ENCODE results near the gene CSNK2B. TPM values are rescaled to one million over a fixed set of nuclear protein-coding genes. Genes with fewer than 3 reads are reported as not detected.

CSNK2B gene
- total and polyA plus RNA-seq, 9 of the 15 experiments (the other 6 are each of a cell fraction or from before 2014, with no cell fraction given): 120 to 1,126 (median 529) TPM

GRCh38 chr6:31663961-31664789 lies 1.7 kb upstream of the CSNK2B start (continued):
- TF ChIP-seq ZFP91 (CRISPR knock-in tag; IDR thresholded peaks at IDR 0.05) (no peak), RB1 (IDR thresholded peaks at IDR 0.05; ENCODE audit: low read depth) (no peak), RBM14 (IDR thresholded peaks at IDR 0.05; ENCODE audit: borderline replicate concordance, insufficient read depth, low read depth, low read length) (no peak), ZSCAN32 (CRISPR knock-in tag; IDR thresholded peaks at IDR 0.05) (peak; percentile 41), EZH2 (IDR thresholded peaks at IDR 0.05; ENCODE audit: borderline replicate concordance, low read depth, low read length) (no peak), SMAD3 (CRISPR knock-in tag; conservative IDR thresholded peaks at IDR 0.05) (no peak), CXXC5 (CRISPR knock-in tag; IDR thresholded peaks at IDR 0.05) (peak; percentile 23), ZC3H8 (IDR thresholded peaks at IDR 0.05) (no peak), ZNF165 (CRISPR knock-in tag; IDR thresholded peaks at IDR 0.05; ENCODE audit: borderline replicate concordance) (0 out of 2 replicates have a peak, but pooled peaks have one; percentile 85), STAG1 (CRISPR knock-in tag; IDR thresholded peaks at IDR 0.05; ENCODE audit: borderline replicate concordance) (no peak), GATA2 (CRISPR knock-in tag; IDR thresholded peaks at IDR 0.05) (peak; percentile 5; the same call in 1 of the 2 replicates), BCL6 (CRISPR knock-in tag; IDR thresholded peaks at IDR 0.05) (no peak; the same call in 1 of the 2 replicates), ZNF717 (CRISPR knock-in tag; IDR thresholded peaks at IDR 0.05) (no peak), ARID1B (IDR thresholded peaks at IDR 0.05) (no peak), XRCC3 (IDR thresholded peaks at IDR 0.05) (no peak)
- TF ChIP-seq, protein P1, sequence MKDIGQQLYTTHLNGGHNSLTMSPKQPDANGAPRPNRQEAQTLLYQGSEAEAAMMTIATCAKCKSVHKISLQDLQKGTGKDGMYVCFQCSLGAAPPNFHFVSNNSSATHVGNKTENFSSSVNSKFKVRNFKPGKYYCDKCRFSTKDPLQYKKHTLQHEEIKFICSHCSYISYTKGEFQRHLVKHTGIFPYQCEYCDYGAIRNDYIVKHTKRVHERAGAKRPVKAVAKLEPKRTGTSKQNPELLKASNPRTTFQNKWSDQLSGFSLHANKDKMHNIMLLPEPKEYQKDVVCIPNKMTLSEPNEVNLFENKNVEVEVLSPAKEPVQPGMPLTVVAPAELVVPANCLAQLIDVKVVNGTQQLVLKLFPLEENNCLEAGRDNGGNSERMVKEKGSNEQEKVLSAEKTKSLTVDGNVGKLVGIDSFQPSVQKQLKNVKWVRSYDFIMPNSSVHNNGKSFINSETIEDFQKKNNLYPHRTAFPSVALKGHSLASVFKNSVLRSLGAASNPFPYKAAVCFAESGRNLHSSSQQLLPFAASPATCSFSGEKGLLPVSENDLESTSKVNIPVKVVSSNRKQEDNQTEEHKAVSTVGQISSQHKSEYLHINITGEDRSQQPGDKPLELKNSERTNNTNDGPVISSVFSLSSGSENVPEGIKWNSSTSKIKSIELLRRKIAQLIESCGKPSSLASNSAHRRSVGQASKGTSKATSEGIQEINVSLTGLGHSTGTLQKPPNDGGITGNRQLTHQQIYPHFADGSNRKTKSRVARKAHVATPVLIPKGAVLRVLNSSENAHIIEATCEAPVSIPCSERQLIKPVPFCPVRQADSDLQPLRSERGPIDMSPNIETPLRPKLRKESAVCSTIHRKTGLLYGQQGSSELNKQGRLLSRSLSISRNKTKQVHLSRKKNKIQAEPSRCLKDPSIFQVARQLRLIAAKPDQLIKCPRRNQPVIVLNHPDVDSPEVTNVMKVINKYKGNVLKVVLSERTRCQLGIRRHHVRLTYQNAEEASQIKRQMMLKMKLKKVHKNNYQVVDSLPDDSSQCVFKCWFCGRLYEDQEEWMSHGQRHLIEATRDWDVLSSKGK (CRISPR knock-in tag; IDR thresholded peaks at IDR 0.05): no peak
- TF ChIP-seq, protein P2, sequence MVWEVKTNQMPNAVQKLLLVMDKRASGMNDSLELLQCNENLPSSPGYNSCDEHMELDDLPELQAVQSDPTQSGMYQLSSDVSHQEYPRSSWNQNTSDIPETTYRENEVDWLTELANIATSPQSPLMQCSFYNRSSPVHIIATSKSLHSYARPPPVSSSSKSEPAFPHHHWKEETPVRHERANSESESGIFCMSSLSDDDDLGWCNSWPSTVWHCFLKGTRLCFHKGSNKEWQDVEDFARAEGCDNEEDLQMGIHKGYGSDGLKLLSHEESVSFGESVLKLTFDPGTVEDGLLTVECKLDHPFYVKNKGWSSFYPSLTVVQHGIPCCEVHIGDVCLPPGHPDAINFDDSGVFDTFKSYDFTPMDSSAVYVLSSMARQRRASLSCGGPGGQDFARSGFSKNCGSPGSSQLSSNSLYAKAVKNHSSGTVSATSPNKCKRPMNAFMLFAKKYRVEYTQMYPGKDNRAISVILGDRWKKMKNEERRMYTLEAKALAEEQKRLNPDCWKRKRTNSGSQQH (CRISPR knock-in tag; IDR thresholded peaks at IDR 0.05): no peak
- TF ChIP-seq, protein P3, sequence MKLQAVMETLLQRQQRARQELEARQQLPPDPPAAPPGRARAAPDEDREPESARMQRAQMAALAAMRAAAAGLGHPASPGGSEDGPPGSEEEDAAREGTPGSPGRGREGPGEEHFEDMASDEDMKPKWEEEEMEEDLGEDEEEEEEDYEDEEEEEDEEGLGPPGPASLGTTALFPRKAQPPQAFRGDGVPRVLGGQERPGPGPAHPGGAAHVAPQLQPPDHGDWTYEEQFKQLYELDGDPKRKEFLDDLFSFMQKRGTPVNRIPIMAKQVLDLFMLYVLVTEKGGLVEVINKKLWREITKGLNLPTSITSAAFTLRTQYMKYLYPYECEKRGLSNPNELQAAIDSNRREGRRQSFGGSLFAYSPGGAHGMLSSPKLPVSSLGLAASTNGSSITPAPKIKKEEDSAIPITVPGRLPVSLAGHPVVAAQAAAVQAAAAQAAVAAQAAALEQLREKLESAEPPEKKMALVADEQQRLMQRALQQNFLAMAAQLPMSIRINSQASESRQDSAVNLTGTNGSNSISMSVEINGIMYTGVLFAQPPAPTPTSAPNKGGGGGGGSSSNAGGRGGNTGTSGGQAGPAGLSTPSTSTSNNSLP (IDR thresholded peaks at IDR 0.05; ENCODE audit: borderline replicate concordance, low read depth, low read length): no peak
